Right atrium auricular region (tissue), 2 donors: Measurements from ENCODE around the gene CPS1. TPM values are rescaled to one million over a fixed set of nuclear protein-coding genes. Genes with fewer than 3 reads are reported as not detected.

Source experiments
- DNase-seq: peaks from one replicate; pipeline ENCODE4 v3.0.0-alpha.2; 2019; ENCODE audit warnings: low spot score
- H3K27ac ChIP-seq, 2 donors: fragments of 200-600 bp; sonication (generic); 1 replicate in 1 of 2; 2 replicates in 1 of 2; pipeline ENCODE4 v1.5.1; 2016 to 2019
- H3K27me3 ChIP-seq, 2 donors: fragments of 200-600 bp; sonication (generic); one replicate each; pipeline versions ENCODE4 v1.5.1 to v1.6.0; 2017 to 2019
- H3K36me3 ChIP-seq: fragments of 200-600 bp; sonication (generic); one replicate; pipeline ENCODE4 v1.5.1; 2016
- H3K4me1 ChIP-seq, 2 donors: fragments of 200-600 bp; sonication (generic); one replicate each; pipeline versions ENCODE4 v1.5.1 to v1.6.0; 2017 to 2019
- H3K4me3 ChIP-seq, 2 donors: fragments of 200-600 bp; sonication (generic); 1 replicate in 1 of 2; 2 replicates in 1 of 2; pipeline ENCODE4 v1.5.1; 2017 to 2019; ENCODE audit warnings: mild to moderate bottlenecking in 1 of 2, moderate library complexity in 1 of 2
- H3K9me3 ChIP-seq, 2 donors: fragments of 200-600 bp; sonication (generic); one replicate each; pipeline ENCODE4 v1.5.1; 2019
- total RNA-seq, 2 donors: library from RNA; depleted of rRNA; stranded (reverse); fragments of >200 nt; gene quantifications; one replicate each; pipeline ENCODE4 v1.1.0, GENCODE V29; 2016
- TF ChIP-seq, protein P1 (sequence below), 2 donors: fragments of 200-600 bp; sonication (generic); IDR thresholded peaks; one replicate each; pipeline ENCODE4 v1.5.1; 2019; ENCODE audit warnings: antibody characterized with exemption in 2 of 2

CPS1 gene
- total RNA-seq, 2 donors from 2014 or later, result 1.9 to 2.2 TPM

DNA sequence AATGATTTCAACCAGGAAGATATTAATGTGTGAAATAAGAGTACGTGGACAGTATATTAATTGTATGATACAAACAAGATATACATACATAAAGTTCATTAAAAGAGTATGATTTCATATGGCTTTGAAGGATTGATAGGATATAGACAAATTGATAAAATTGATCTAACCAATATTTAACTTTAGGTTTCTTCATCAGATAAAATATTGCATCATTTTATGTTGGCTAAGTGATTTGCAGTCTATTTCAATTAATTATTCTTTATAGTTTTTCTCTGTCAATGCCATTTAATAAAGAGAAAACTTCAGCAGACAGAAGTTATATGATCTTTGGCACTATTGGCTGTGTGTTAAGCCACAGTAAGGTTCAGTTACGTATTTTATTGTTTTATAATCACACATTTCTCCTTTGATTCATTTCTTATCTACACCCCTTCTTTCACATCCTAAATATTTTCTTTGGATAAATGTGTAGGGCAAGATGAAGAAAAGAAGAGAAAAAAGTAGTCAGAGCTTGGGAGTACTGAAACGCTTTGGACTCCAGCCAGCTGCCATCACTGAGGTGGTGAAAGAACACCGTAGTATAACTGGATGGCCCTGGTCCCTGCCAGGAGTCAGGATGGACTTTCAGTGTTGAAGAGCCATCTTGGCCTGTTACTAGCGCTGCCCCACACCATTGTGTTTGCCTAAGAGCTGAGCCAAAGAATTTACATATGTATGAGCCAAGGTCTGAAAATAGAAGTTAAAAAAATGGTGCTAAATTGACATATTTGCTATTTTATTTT lies 9.8 kb upstream of the CPS1 start:
- Histone ChIP-seq H3K4me3 (no peak overlapping the region), H3K27ac (no peak overlapping the region), H3K36me3 (no peaks in the 10 kb centered on the region), H3K9me3 (no peaks in the 10 kb centered on the region), H3K27me3 (no peaks in the 10 kb centered on the region), H3K4me1 (no peaks in the 10 kb centered on the region)
- TF ChIP-seq, protein P1, sequence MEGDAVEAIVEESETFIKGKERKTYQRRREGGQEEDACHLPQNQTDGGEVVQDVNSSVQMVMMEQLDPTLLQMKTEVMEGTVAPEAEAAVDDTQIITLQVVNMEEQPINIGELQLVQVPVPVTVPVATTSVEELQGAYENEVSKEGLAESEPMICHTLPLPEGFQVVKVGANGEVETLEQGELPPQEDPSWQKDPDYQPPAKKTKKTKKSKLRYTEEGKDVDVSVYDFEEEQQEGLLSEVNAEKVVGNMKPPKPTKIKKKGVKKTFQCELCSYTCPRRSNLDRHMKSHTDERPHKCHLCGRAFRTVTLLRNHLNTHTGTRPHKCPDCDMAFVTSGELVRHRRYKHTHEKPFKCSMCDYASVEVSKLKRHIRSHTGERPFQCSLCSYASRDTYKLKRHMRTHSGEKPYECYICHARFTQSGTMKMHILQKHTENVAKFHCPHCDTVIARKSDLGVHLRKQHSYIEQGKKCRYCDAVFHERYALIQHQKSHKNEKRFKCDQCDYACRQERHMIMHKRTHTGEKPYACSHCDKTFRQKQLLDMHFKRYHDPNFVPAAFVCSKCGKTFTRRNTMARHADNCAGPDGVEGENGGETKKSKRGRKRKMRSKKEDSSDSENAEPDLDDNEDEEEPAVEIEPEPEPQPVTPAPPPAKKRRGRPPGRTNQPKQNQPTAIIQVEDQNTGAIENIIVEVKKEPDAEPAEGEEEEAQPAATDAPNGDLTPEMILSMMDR (IDR thresholded peaks at IDR 0.05), result no peak
- no peak for DNase-seq

DNA sequence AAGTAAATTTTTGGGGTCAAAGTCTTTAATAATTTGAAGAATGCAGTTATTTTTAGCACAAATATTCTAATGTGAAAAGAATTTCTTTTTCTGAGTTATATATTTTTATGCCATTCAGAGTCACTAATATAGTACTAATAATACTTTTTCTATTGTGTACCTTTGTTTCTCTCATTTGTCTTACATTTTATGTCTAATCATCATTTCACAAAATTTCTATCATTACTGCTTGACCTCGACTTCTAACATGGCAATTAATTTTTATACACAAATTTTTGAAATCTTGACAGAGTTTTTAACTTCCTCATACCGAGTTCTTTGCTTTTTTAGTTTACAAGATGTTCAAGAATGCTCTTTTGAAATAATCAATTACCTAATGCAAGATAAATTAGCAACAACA lies 8.4 kb upstream of the CPS1 start:
- no peaks in the 10 kb centered on the region for H3K4me1 ChIP-seq
- TF ChIP-seq, protein P1 (IDR thresholded peaks at IDR 0.05), result no peak
- no peak for DNase-seq
- H3K4me3 ChIP-seq, result no peak overlapping the region
- no peak overlapping the region for H3K27ac ChIP-seq
- H3K27me3 ChIP-seq, result no peaks in the 10 kb centered on the region
- no peaks in the 10 kb centered on the region for H3K36me3 ChIP-seq
- H3K9me3 ChIP-seq, result no peaks in the 10 kb centered on the region

DNA sequence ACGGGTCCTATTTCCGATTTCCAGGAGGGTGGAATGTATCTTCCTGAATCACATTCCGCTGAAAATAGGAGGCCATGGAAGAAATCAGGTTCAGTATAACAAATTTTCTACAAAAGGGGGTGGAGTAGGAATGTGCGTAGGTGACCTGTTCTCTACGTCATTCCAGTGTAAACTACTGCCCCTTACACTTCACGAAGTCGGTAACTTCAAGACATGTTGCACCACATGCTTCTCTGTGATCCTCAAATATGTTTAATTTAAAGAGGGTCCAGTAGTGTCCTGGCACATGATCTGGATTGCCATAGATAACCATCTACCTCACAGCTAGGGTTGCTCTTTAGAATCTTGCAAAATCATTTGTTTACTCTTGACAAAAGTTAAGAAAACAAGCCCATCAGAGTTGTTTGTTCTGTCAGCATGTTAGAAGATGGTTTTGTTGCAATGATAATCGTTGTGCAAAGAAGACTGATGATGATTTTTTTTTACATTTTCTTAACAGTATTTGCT lies 7.5 kb upstream of the CPS1 start:
- TF ChIP-seq, protein P1 (IDR thresholded peaks at IDR 0.05), result no peak

DNA sequence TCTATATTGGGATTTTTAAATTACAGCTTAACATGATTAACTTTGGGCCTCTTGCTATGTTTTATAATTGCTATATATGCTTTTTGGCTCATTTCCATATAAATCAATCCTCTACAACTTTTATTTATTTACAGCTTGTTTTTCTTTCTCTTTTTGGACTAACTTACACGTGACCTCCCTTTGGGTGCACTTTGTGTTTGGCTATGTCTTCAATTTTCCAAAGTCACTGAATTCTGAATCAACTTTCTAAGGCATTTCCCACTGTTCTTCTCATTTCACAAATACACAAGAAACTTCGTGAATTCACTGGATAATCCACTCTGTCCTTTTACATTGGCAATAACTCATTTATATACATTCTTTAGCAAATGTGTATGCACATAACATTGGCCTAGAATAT lies 5.4 kb upstream of the CPS1 start:
- no peak for DNase-seq
- TF ChIP-seq, protein P1 (IDR thresholded peaks at IDR 0.05), result no peak
- no peaks in the 10 kb centered on the region for H3K9me3 ChIP-seq
- no peak overlapping the region for H3K4me3 ChIP-seq
- no peaks in the 10 kb centered on the region for H3K27me3 ChIP-seq
- no peak overlapping the region for H3K27ac ChIP-seq
- H3K36me3 ChIP-seq, result no peaks in the 10 kb centered on the region
- H3K4me1 ChIP-seq, result no peaks in the 10 kb centered on the region

More for the DNA sequence above, 7.5 kb upstream of the CPS1 start:
- Histone ChIP-seq H3K4me1 (no peaks in the 10 kb centered on the region), H3K27me3 (no peaks in the 10 kb centered on the region), H3K36me3 (no peaks in the 10 kb centered on the region), H3K4me3 (no peak overlapping the region), H3K27ac (no peak overlapping the region), H3K9me3 (no peaks in the 10 kb centered on the region)
- no peak for DNase-seq

DNA sequence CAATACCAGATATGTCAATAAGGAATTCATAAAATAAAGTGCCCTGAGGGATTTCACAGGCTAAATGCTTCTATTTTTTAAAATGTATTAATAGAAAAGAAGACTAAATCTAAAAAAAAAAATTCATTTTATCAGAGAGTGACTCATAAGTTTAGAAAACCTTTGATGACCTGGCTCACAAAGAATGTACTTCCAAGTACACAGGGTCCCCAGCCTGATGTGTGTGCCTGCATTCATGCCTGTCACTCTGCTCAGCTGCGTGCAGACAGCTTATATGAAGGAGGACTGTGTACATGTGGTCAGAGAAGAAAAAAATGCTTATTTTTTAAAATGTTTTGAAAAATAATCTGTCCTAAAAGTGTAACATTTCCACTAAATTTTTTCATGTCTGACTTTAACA lies 3.0 kb upstream of the CPS1 start:
- Histone ChIP-seq H3K4me1 (no peaks in the 10 kb centered on the region), H3K9me3 (no peaks in the 10 kb centered on the region), H3K36me3 (no peaks in the 10 kb centered on the region), H3K27ac (no peak overlapping the region), H3K4me3 (no peak overlapping the region), H3K27me3 (no peaks in the 10 kb centered on the region)
- TF ChIP-seq, protein P1 (IDR thresholded peaks at IDR 0.05), result no peak
- no peak for DNase-seq
